ENCODE results near the gene OAS3.

GRCh38 chr12:112898380-112898779, 39.9 kb upstream of the OAS3 start:
- TF ChIP-seq CTCF (IDR thresholded peaks at IDR 0.05 in 8 of 11, conservative IDR thresholded peaks at IDR 0.05 in 3 of 11) = no peak
- TF ChIP-seq POLR2A (IDR thresholded peaks at IDR 0.05) = no peak
- TF ChIP-seq POLR2AphosphoS5 (IDR thresholded peaks at IDR 0.05) = no peak

Measured in spleen (tissue), 7 donors.